NCI-H2107 (cell line): ENCODE data around the gene LIMK1.

Experiments used
- DNase-seq: peaks from one replicate; lab custom pipeline; 2025; lab: John Stamatoyannopoulos, UW

Gene LIMK1

DNA sequence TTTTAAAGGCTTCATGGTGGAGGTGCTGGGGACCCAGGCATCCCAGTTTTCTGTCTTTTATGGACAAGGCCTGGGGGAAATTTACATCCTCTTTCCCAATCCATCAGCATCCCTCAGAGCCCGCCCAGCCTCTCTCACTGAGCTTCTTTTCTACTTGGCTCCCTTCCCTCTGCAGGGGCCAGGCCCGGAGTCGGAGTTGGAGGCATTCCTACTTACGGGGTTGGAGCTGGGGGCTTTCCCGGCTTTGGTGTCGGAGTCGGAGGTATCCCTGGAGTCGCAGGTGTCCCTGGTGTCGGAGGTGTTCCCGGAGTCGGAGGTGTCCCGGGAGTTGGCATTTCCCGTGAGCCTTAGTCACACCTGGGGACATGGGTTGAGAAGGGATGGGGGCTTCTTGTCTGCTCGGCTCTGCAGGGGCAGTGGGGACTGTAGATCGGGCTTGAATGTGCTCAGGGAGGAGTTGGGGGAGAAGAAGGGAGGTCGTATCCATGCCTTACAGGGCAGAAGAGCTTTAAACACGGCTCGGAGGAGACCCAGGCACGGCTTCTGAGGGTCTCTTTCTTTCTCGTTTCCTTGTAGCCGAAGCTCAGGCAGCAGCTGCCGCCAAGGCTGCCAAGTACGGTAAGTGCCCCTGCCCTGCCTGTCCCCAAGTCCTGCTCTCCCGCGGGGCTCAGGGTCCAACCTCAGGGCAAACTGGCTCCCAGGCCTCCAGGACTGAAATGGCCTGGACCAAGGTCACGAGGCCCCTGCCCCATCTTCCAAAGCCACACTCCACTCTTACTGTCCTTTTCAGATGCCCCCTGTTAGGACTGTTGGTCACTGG, 27.3 kb upstream of the LIMK1 start:
- no peak for DNase-seq

DNA sequence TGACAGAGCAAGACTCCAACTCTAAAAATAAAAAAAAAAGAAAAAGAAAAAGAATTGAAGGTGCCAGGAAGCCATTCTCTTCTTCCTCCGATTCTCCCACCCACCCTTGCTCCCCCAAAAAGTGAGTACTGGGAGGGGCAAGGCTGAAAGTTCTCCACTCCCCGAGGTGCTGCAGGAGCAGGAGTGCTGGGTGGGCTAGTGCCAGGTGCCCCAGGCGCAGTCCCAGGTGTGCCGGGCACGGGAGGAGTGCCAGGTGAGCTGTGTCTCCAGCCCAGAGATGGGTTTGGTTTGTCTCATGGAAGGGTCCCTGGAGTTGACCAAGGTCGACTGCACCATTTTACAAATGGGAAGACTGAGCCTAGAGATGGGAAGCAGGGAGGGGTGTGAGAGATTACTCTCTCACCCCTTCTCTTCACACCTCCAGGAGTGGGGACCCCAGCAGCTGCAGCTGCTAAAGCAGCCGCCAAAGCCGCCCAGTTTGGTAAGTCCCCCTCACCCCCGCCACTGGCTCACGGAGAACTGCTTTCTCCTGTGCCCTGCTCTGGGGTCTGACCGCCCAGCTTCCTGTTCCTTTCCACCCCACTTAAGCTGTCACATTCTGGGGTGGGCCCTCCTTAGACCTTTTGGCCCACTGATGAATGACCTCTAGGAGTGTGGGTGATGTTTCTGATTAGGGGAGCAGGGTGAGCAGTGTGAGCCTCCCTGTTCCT, 26.2 kb upstream of the LIMK1 start:
- DNase-seq = no peak

DNA sequence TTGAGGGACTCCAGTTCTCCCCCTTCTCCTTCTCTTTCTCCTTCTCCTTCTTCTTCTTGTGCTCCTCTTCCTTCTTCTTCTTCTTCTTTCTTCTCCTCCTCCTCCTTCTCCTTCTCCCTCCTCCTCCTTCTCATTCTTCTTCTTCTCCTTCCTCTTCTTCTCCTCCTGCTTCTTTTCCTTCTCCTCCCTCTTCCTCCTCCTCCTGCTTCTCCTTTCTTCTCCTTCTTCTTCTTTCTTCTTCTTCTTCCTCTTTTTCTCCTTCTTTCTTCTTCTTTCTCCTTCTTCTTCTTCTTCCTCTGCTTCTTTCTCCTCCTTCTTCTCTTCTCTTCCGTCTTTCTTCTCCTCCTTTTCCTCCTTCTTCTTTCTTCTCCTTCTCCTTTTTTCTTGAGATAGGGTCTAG, 25.6 kb upstream of the LIMK1 start:
- no peak for DNase-seq

DNA sequence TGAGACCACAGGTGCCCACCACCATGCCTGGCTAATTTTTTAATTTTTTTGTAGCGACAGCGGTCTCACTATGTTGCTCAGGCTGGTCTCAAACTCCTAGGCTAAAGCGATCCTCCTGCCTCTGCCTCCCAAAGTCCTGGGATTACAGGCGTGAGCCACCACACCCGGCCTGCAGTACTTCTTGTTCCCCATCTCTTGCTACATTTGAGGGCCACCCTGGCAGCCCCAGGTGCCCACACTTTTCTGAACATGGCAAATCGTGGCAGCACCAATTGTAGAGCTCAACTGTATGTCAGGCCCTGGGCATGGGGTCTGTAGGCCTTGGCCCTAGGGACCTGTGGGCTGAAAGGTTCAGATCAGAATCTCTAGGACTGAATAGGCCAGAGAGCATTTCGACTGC, 25.1 kb upstream of the LIMK1 start:
- no peak for DNase-seq

DNA sequence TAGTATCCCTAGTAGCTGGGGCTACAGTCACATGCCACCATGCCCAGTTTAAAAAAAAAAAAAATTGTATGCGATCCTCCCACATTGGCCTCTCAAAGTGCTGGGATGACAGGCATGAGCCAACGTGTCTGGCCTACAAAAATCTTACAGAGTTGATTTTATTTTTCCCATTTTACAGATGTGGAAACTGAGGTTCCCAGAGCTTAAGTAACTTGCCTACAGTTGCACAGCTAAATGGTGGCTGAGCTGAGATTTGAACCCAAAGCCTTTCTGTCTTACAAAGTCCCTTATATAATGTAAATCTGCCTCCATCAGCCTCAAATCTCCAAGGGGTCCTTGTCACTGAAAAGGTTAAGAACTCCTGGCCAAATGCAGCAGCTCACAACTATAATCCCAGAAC, 24.6 kb upstream of the LIMK1 start:
- DNase-seq = no peak

DNA sequence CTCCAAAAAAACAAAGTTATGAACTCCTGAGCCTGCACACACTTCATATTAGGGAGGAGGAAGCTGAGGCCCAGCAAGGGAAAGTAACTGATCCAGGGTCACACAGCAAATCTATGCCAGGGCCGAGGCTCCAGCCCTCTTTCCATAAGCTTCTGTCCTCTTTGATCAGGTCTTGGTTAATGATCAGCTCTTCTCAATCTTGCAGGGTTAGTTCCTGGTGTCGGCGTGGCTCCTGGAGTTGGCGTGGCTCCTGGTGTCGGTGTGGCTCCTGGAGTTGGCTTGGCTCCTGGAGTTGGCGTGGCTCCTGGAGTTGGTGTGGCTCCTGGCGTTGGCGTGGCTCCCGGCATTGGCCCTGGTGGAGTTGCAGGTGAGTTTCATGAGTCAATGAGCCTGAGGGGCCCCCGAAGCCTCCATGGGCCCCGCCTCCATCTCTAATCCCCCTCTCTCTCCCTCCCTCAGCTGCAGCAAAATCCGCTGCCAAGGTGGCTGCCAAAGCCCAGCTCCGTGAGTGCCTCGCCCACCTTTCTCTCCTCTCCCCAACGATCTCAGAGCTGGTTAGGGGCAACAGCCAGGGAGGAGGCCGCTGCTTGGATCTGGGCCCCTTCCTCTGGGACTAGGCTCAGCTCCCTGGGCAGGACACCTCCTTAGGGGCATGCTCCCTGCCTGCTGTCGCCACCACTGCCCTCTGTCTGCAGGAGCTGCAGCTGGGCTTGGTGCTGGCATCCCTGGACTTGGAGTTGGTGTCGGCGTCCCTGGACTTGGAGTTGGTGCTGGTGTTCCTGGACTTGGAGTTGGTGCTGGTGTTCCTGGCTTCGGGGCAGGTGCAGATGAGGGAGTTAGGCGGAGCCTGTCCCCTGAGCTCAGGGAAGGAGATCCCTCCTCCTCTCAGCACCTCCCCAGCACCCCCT, 23.7 kb upstream of the LIMK1 start:
- no peak for DNase-seq

DNA sequence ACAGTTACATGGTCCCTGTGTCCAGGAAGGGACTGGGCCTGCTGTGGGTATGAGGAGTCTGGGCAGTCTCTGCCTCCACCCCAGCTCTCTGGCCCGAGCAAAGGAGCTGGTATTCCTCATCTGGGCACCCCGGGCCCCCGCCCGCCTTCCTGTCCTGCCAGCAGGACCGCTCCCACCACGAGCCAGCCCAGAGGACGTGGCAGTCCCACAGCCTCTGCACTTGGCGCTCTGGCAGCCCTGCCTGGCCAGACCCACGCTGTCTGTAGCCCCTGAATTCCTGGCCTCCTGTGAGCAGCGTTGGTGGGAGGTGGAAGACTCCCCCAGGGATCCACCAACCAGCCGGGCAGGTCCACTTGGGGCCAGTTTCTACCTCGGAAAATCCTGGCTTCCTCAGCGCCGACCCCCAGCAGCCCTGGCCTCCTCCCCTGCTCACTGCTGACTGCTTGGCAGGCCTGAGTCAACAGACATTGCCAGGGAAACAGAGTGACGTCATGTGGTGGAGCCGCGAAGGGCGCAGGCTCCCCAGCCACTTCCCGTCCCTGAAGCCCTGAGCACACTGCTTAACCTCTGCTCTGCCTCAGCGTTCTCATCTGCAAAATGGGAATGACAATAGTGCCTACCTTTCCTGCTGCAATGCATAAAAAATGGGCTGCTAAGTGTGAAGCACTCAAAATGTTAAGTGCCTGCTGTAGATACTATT, 21.6 kb upstream of the LIMK1 start:
- peak; percentile 29 for DNase-seq

DNA sequence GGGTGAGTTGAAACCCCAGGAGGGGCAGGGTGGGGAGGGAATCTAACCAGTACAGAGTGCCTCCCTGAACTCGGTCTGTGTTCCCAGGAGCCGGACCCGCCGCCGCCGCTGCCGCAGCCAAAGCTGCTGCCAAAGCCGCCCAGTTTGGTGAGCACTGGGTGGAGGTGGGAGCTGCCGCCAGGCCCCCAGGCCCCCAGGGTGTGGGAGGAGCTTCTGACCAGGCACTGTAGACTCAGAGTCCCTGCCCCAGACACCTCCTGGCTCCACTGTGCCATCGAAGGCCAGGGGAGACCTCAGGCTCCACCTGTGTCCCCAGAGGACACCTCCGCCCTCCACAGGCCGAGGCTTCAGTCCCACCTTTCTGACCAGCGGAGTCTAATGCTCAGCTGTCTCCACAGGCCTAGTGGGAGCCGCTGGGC, 20.4 kb upstream of the LIMK1 start:
- no peak for DNase-seq

DNA sequence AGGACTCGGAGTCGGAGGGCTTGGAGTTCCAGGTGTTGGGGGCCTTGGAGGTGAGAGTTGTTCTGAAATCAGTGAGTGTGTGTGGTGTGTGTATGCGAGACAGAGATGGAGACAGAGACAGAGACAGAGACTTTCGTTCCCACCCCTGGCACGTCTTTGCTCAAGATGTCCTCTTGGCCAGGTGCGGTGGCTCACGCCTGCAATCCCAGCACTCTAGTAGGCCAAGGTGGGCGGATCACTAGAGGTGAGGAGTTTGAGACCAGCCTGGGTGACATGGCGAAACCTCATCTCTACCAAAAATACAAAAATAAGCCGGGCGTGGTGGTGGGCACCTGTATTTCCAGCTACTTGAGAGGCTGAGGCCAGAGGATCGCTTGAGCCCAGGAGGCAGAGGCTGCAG, 20.0 kb upstream of the LIMK1 start:
- DNase-seq = no peak

DNA sequence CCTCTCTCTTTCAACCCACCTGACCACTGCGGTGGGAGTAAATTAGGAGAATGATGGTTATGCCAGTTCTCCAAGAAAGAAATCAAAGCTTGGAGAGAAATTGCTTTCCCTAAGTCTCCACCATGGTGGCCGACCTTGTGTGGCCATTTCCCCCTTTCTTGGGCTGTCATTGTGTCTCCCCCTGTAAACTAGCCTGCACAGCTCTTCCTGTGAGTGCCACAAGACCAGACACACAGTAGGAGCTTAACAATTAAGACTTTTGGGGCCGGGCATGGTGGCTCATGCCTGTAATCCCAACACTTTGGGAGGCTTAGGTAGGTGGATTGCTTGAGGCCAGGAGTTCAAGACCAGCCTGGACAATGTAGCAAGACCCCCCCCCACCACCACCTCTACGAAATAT, 18.9 kb upstream of the LIMK1 start:
- no peak for DNase-seq

DNA sequence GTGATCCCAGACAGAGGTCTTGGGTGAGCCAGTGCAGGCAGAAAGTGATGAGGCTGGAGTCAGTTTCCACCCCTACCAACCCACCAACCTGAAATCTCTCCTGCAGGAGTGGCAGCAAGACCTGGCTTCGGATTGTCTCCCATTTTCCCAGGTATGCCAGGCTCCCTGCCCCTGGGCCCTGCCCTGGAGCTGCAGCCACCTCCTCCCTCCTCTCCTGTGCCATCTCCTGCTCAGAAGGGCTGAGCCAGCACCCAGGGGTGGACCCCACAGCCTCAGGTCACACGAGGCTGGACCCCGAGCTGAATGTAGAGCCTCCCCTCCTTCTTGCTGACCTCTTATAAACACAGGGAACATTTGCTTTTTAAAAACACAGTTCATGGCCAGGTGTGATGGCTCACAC, 17.0 kb upstream of the LIMK1 start:
- no peak for DNase-seq

DNA sequence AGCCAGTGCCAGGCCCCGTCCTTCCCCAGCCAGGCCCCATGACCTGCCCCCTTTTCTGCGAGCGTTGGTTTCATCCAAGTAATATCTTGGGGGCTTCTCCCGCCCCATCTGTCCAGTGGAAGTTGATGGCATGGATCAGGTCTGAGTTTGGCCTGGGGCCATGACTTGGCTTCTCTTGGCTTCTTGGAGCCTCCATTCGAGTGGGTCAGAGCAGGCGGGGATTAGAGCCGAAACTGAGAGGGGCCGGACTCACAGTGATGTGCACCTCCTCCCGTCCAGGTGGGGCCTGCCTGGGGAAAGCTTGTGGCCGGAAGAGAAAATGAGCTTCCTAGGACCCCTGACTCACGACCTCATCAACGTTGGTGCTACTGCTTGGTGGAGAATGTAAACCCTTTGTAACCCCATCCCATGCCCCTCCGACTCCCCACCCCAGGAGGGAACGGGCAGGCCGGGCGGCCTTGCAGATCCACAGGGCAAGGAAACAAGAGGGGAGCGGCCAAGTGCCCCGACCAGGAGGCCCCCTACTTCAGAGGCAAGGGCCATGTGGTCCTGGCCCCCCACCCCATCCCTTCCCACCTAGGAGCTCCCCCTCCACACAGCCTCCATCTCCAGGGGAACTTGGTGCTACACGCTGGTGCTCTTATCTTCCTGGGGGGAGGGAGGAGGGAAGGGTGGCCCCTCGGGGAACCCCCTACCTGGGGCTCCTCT, 15.1 kb upstream of the LIMK1 start:
- DNase-seq = no peak

DNA sequence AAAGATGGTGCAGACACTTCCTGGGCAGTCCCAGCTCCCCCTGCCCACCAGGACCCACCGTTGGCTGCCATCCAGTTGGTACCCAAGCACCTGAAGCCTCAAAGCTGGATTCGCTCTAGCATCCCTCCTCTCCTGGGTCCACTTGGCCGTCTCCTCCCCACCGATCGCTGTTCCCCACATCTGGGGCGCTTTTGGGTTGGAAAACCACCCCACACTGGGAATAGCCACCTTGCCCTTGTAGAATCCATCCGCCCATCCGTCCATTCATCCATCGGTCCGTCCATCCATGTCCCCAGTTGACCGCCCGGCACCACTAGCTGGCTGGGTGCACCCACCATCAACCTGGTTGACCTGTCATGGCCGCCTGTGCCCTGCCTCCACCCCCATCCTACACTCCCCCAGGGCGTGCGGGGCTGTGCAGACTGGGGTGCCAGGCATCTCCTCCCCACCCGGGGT, 14.5 kb upstream of the LIMK1 start:
- no peak for DNase-seq

DNA sequence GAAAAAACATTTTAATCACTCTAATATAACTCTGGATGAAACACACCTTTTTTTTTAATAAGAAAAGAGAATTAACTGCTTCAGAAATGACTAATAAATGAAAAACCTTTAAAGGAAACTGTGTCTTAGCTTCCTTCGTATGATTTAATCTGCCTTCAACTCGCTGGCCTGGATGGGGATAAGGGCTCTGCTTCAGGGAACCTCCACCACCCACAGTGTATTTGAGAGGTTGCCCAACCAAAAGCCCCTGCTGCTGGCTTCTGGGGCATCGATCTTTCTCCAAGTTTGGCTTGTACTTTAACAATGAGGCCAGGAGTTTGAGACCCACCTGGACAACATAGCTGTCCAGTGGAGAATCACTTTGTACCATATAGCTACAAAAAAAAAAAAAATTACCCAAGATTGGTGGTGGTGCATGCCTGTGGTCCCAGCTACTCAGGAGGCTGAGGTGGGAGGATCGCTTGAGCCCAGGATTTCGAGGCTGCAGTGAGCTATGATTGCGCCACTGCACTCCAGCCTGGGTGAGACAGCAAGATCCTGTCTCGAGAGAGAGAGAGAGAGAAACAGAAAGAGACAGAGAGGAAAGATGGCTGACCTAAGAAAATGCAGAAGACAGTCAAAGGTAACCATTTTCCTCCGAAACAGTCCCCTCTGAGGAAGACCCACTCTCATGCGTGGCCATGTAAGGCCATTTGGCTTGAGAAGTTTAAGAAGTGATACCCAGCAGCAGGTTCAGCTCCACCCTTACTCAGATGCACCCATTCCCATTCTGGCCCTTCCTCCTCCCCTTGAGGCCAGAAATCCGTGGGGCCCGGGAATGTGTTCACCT, 13.6 kb upstream of the LIMK1 start:
- DNase-seq = no peak

DNA sequence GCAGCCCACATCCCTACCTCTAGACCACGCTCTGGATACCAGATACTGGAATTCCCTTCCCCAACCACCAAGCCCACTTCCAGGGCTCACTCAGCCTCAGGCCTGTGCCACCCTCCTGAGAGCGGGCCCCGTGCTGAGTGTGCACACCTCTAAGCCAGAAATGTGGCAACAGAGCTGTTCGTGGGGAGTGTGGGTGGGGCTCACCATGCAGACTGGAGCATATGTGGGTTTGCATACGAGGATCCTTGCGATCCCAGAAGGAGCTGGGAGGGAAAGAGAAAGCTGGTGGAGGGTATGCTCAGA, 13.0 kb upstream of the LIMK1 start:
- no peak for DNase-seq

DNA sequence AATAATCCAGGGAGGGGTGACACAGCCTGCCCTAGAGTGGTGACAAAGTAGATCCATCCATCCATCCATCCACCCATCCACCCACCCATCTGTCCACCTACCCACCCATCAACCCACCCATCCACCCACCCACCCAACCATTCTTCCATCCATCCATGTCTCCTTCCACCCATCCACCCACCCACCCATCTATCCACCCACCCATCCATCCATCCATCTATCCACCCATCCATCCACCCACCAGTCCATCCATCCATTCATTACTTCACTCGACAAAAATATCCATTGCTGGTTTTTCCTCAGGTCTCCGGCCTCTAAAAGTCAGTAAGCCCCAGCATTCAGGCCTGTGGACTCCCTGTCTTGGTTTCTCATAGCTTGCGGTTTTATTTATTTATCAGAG, 12.5 kb upstream of the LIMK1 start:
- DNase-seq = no peak

DNA sequence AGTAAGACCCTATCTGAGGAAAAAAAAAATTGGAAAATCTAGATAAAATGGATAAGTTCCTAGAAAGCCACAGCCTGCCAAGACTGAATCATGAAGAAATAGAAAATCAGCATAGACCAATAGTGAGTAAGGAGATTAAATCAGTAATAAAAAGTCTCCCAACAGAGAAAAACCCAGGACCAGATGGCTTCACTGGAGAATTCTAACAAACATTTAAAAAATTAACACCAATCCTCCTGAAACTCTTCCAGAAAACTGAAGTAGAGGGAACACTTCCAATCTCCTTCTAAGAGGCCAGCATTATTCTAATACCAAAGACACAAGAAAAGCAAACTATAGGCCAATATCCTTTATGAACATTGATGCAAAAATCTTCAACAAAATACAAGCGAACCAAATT, 8.8 kb upstream of the LIMK1 start:
- DNase-seq = no peak

DNA sequence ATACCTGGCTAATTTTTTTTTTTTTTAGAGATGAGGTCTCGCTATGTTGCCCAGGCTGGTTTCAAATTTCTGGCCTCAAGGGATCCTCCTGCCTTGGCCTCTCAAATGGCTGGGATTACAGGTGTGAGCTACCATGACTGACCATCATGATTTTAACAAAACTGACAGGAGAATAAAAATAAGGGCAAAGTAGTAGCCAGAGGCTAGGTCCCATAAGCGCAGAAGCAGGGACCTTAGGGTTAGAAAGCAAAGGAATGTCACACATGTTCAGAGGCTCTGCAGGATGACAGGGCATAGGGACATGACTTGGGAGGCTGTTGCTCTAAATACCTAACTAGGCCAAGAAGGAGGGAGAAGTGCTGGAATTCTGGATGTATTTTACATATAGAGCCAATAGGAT, 5.1 kb upstream of the LIMK1 start:
- DNase-seq = no peak

DNA sequence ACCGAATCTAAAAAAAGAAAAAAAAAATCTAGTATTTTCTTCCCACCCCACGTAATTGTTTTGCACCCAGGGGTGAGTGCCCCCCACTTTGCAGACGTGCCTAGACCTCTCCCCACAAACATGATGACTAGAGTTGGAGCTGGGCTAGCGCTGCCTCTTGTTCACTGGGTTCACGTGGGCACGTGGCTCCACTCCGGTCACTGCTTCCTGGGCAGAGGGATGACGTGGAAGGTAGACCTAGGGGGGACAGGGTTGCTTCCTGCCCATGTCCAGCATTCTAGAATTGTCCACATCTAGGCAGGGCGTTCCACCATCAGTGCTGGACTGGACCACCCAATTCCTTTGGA, 861 bp upstream of the LIMK1 start:
- DNase-seq = no peak

DNA sequence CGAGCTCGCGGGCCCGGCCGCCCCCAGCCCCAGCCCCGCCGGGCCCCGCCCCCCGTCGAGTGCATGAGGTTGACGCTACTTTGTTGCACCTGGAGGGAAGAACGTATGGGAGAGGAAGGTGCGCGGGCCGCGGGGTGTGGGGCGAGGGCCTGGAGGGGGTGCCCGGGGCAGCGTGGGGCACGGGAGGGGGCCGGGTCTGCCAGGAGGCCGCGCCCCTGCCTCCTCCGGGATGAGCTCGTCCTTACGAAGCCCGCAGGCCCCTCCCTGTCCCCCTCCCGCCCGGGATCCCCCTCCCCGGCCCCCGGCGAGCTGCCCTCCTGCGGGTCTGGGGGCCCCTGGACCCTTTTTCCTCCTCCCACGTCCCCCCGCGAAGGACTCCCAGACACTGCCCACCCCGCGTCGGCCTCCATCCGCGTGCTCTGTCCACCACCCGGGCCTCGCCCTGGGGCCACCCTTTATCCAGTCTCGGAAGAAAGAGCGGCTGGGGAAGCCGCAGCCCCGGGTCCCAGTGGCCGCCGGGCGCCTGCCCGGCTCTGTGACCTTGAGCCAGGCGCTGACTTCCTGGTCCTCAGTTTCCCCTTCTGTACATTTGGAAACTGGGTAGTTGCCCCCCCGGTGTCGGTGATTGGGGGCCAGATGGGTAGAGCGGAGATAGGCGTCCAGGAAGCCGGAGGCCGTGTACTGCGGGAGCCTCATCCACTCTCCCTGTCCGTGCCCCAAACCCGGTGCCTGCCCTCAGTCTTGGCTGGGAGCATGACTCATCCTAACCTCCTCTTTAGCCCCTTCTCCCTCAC, 521 bp downstream of the LIMK1 start:
- no peak for DNase-seq
